A673 (cell line): Measurements from ENCODE around the gene OSGEP.

Experiments
- EZH2 ChIP-seq: fragments of 200-600 bp; sonication (generic); IDR thresholded peaks from 2 replicates; pipeline ENCODE4 v1.6.1; 2017; ENCODE audit warnings: borderline replicate concordance, low read depth, mild to moderate bottlenecking, mixed read lengths, antibody characterized with exemption, low read length; ENCODE audit not compliant: poor library complexity, severe bottlenecking
- TF ChIP-seq, protein P1 (sequence below): fragments of 300-800, 200-600 bp; sonication (generic); conservative IDR thresholded peaks from 2 replicates; pipeline ENCODE4 v1.5.1; 2017; ENCODE audit warnings: low read depth, mild to moderate bottlenecking, antibody characterized with exemption, low read length, moderate library complexity, mixed read lengths

GRCh38 chr14:20501346-20501745, 46.7 kb upstream of the OSGEP start:
- TF ChIP-seq, protein P1, sequence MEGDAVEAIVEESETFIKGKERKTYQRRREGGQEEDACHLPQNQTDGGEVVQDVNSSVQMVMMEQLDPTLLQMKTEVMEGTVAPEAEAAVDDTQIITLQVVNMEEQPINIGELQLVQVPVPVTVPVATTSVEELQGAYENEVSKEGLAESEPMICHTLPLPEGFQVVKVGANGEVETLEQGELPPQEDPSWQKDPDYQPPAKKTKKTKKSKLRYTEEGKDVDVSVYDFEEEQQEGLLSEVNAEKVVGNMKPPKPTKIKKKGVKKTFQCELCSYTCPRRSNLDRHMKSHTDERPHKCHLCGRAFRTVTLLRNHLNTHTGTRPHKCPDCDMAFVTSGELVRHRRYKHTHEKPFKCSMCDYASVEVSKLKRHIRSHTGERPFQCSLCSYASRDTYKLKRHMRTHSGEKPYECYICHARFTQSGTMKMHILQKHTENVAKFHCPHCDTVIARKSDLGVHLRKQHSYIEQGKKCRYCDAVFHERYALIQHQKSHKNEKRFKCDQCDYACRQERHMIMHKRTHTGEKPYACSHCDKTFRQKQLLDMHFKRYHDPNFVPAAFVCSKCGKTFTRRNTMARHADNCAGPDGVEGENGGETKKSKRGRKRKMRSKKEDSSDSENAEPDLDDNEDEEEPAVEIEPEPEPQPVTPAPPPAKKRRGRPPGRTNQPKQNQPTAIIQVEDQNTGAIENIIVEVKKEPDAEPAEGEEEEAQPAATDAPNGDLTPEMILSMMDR = no peak
- TF ChIP-seq EZH2 = no peak
